Measurements from ENCODE around the gene GPR89B. TPM values are rescaled to one million over a fixed set of nuclear protein-coding genes. Genes with fewer than 3 reads are reported as not detected.
"Not testable (repeated sequence)": the region's sequence is repeated elsewhere in the genome, so short reads cannot be mapped to it uniquely, and the experiment has no call there.

GPR89B gene
- total and polyA plus RNA-seq, 4 experiments from 2014 or later: 14.9 to 31.9 (median 24.1) TPM

DNA sequence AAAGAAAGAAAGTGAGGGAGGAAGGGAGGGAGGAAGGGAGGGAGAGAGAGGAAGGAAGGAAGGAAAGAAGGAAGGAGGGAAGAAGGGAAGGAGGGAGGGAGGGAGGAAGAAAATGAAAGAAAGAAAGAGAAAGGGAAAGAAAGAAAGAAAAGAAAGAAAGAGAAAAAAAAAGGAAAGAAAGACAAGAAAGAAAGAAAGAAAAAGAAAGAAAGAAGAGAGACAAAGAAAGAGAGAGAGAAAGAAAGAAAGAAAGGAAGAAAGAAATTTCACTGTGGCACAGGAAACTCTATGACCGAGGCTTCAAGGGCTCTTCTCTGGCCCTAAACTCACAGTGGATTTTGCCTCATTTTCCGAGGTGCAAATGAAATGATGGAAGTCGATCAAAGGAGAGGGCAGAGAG, 104.0 kb downstream of the GPR89B start:
- H3K9me3 Mint-ChIP-seq; H3K36me3 Mint-ChIP-seq; CTCF ChIA-PET (ENCODE audit: partially characterized antibody); DNase-seq; intact Hi-C loops (cut with micrococcal nuclease); H3K4me3 ChIP-seq (ENCODE audit: low read length in 2 of 2); H3K27me3 ChIP-seq (ENCODE audit: insufficient read depth, low read length); H3K27ac ChIP-seq (ENCODE audit: low read depth, low read length); H3K4me1 ChIP-seq (ENCODE audit: insufficient read depth, low read length); H3K27me3 Mint-ChIP-seq; H3K4me1 Mint-ChIP-seq; H3K36me3 ChIP-seq (ENCODE audit: insufficient read depth, low read length); H3K9me3 ChIP-seq (ENCODE audit: control insufficient read depth in 1 of 2, low read length in 2 of 2); POLR2A ChIA-PET (ENCODE audit: partially characterized antibody): not testable (repeated sequence)
- peak overlapping the region; percentile 32 to 77 (median 50) for H3K4me3 Mint-ChIP-seq
- peak overlapping the region in 1 of 7 donors; percentile 52 for H3K27ac Mint-ChIP-seq

DNA sequence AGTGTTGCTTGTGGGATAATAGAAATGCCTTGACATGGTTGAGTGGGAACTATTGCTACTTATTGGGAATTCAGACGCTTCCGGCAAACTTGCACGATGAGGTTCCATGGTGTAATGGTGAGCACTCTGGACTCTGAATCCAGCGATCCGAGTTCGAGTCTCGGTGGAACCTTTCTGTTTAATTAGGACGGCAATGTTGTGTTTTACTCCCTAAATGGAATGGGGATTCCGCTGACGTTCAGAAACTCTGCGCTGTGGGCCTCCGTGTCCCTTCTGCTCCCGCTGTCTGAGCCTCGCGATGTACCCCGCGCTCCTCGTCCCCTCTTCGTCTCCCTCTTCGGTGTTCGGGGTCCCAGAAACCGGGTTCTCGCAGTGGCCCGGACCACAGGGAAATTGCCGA, 104.5 kb downstream of the GPR89B start:
- H3K4me3 ChIP-seq (ENCODE audit: low read length in 2 of 2); H3K27ac ChIP-seq (ENCODE audit: low read depth, low read length); POLR2A ChIA-PET (ENCODE audit: partially characterized antibody); H3K27me3 ChIP-seq (ENCODE audit: insufficient read depth, low read length); H3K27ac Mint-ChIP-seq; H3K4me1 ChIP-seq (ENCODE audit: insufficient read depth, low read length); H3K9me3 ChIP-seq (ENCODE audit: control insufficient read depth in 1 of 2, low read length in 2 of 2); H3K27me3 Mint-ChIP-seq; DNase-seq; H3K36me3 ChIP-seq (ENCODE audit: insufficient read depth, low read length); H3K9me3 Mint-ChIP-seq; intact Hi-C loops (cut with micrococcal nuclease); H3K4me1 Mint-ChIP-seq; CTCF ChIA-PET (ENCODE audit: partially characterized antibody); H3K36me3 Mint-ChIP-seq: not testable (repeated sequence)
- H3K4me3 Mint-ChIP-seq: peak overlapping the region in 1 of 8 donors; percentile 38

DNA sequence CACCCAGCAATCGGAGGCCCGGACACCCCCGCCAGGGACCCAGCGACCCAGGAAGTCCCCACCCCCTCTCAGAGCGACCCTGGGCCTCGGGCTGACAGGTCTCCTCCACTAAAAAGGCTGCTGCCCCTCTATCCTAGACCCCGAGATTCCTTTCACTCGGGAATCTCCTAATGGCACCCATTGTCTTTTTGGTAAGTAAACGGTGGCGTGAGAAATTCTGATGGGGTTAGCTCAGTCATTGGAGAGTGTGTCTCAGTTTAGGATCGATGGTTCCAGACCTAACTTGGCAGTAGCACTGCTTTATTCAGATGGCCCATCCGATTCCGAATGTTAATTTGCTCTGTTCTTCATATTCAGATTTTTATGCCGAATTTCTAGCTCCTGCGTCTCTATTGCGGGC, 104.9 kb downstream of the GPR89B start:
- intact Hi-C loops (cut with micrococcal nuclease); POLR2A ChIA-PET (ENCODE audit: partially characterized antibody); DNase-seq; H3K27ac ChIP-seq (ENCODE audit: low read depth, low read length); H3K9me3 Mint-ChIP-seq; H3K27me3 ChIP-seq (ENCODE audit: insufficient read depth, low read length); H3K4me3 ChIP-seq (ENCODE audit: low read length in 2 of 2); H3K36me3 ChIP-seq (ENCODE audit: insufficient read depth, low read length); H3K27me3 Mint-ChIP-seq; CTCF ChIA-PET (ENCODE audit: partially characterized antibody); H3K4me1 Mint-ChIP-seq; H3K9me3 ChIP-seq (ENCODE audit: control insufficient read depth in 1 of 2, low read length in 2 of 2); H3K4me1 ChIP-seq (ENCODE audit: insufficient read depth, low read length); H3K27ac Mint-ChIP-seq; H3K36me3 Mint-ChIP-seq: not testable (repeated sequence)
- H3K4me3 Mint-ChIP-seq: peak overlapping the region in 1 of 8 donors; percentile 26

DNA sequence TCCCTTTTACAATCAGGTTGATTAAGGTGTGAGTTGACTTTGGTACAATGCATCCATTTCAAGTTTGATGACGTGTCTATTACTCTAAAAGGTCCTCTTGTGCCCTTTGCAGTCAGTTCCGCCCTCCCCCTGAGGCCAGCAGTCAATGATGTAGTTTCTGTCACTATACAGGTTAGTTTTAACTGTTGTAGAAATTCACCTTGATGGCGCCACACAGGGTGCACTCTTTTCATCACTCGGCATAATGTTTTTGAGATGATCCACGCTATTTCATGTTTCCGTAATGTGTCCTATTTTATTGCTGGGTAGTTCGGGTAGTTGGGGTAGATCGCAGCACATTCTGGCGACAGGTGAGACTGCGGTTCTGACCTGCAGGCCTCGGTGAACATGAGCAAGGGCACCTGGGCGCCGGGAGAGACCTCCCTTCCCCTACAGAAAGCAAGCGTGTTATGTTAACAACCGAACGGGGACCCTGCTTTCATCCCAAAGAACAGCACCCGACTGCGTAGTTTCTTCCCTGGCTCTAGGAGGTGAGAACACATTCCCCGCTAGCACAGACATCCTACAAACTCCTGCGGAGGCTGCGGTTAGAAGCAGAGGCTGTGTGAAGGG, 109.7 kb downstream of the GPR89B start:
- POLR2A ChIA-PET (ENCODE audit: partially characterized antibody): interaction anchor here (1.2 kb wide), 1 partner anchor 497 kb away, joined by 4 read pairs; the partner anchor contains the start of gene BCL9
- H3K27me3 ChIP-seq (ENCODE audit: insufficient read depth, low read length); H3K9me3 ChIP-seq (ENCODE audit: control insufficient read depth in 1 of 2, low read length in 2 of 2); H3K4me1 ChIP-seq (ENCODE audit: insufficient read depth, low read length); intact Hi-C loops (cut with micrococcal nuclease); H3K4me1 Mint-ChIP-seq; H3K9me3 Mint-ChIP-seq; H3K36me3 ChIP-seq (ENCODE audit: insufficient read depth, low read length); H3K27me3 Mint-ChIP-seq; H3K36me3 Mint-ChIP-seq; CTCF ChIA-PET (ENCODE audit: partially characterized antibody): not testable (repeated sequence)
- H3K27ac Mint-ChIP-seq: peak overlapping the region; percentile 96 to 99 (median 98)
- H3K27ac ChIP-seq (ENCODE audit: low read depth, low read length): peak overlapping the region; percentile 67
- H3K4me3 Mint-ChIP-seq: peak overlapping the region; percentile 85 to 93 (median 90)
- DNase-seq: peak in 2 of 5 donors; percentile 24 to 27
- peak overlapping the region in 1 of 2 donors; percentile 37 for H3K4me3 ChIP-seq (ENCODE audit: low read length in 2 of 2)

DNA sequence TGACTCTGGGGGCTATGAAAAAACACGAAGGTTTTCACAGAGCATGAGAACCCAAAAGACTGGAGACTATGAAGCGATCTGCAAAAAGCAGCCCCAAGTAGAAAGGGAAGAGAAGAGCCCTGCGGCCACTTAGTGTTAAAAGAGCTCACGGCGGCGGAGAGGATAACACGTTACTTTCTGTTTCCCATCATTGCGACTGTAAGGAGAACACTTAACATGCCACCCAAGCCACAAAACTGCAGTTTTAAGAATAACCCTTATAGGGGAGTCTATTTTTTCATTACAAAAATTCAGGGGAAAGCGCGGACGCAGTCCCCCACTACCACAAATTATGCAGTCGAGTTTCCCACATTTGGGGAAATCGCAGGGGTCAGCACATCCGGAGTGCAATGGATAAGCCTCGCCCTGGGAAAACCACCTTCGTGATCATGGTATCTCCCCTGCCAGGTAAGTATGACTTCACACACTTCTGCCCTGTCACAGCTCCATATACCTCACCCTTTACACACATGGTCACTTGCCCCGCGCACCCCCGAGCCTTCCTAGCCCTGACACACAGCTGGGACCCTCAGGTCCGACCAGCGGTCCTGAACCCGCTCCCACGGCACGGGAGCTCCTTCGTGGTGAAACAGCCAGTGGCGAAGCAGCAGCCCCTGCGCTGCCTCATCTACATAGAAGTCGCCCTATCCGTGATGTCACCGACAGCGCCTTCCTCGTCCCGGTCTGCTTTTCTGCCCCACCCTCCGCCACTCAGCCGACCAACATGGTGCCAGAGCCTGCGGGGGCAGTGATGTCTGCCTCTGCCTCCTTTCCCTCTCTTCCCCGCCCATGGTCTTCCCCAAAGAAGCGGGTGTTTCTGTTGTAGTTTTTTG, 110.5 kb downstream of the GPR89B start:
- H3K27me3 ChIP-seq (ENCODE audit: insufficient read depth, low read length); H3K4me1 ChIP-seq (ENCODE audit: insufficient read depth, low read length); CTCF ChIA-PET (ENCODE audit: partially characterized antibody); H3K4me1 Mint-ChIP-seq; H3K9me3 Mint-ChIP-seq; H3K36me3 Mint-ChIP-seq; H3K36me3 ChIP-seq (ENCODE audit: insufficient read depth, low read length); H3K27me3 Mint-ChIP-seq; intact Hi-C loops (cut with micrococcal nuclease); H3K9me3 ChIP-seq (ENCODE audit: control insufficient read depth in 1 of 2, low read length in 2 of 2): not testable (repeated sequence)
- POLR2A ChIA-PET (ENCODE audit: partially characterized antibody): interaction anchor here (1.2 kb wide), 1 partner anchor 497 kb away, joined by 4 read pairs; the partner anchor contains the start of gene BCL9
- peak overlapping the region; percentile 67 for H3K27ac ChIP-seq (ENCODE audit: low read depth, low read length)
- H3K4me3 Mint-ChIP-seq: peak overlapping the region; percentile 85 to 93 (median 90)
- peak overlapping the region; percentile 96 to 99 (median 98) for H3K27ac Mint-ChIP-seq
- peak overlapping the region in 1 of 2 donors; percentile 37 for H3K4me3 ChIP-seq (ENCODE audit: low read length in 2 of 2)
- DNase-seq: peak; percentile 83 to 88 (median 86)

Other genes with a start within 250 kb of the GPR89B start
- gene GJA5, start 167.8 kb upstream of the GPR89B start, total RNA-seq: not detected
- gene GJA5, start 167.8 kb upstream of the GPR89B start, polyA plus RNA-seq: not detected
- not detected for gene GJA8, start 25.6 kb upstream of the GPR89B start, total RNA-seq
- gene GJA8, start 25.6 kb upstream of the GPR89B start, polyA plus RNA-seq: not detected
- 10 to 100 TPM; 28.1 to 30.0 TPM for gene NBPF11, start 223.9 kb downstream of the GPR89B start, total RNA-seq
- gene NBPF11, start 223.9 kb downstream of the GPR89B start, polyA plus RNA-seq: 1 to 10 TPM in 1 of 2 donors, under 1 TPM in 1; 0.35 to 4.1 TPM